Epithelial cell of proximal tubule (primary cell): ENCODE results near the gene ESF1. TPM values are rescaled to one million over a fixed set of nuclear protein-coding genes. Genes with fewer than 3 reads are reported as not detected.

ENCODE experiments used
- DNase-seq: peaks from one replicate; pipeline ENCODE4 v3.0.0-alpha.2; 2011; ENCODE audit warnings: low read depth
- H3K4me3 ChIP-seq: 2 replicates; pipeline ENCODE4 v1.5.1; 2011; ENCODE audit warnings: low read depth, mild to moderate bottlenecking, low read length
- total RNA-seq: library from RNA; depleted of rRNA; stranded (reverse); fragments of >200 nt; gene quantifications from 2 replicates; pipeline ENCODE4 v1.2.3, GENCODE V29; 2015
- TF ChIP-seq, protein P1 (sequence below): conservative IDR thresholded peaks from 2 replicates; pipeline ENCODE4 v1.5.1; 2012; ENCODE audit warnings: low read depth, mild to moderate bottlenecking, low read length

The ESF1 gene
- total RNA-seq, 1 donor from 2014 or later, result 13.4 TPM

GRCh38 chr20:13692802-13693736 is 91.7 kb downstream of the ESF1 start:
- no peak for DNase-seq
- no peak overlapping the region for H3K4me3 ChIP-seq
- TF ChIP-seq, protein P1, sequence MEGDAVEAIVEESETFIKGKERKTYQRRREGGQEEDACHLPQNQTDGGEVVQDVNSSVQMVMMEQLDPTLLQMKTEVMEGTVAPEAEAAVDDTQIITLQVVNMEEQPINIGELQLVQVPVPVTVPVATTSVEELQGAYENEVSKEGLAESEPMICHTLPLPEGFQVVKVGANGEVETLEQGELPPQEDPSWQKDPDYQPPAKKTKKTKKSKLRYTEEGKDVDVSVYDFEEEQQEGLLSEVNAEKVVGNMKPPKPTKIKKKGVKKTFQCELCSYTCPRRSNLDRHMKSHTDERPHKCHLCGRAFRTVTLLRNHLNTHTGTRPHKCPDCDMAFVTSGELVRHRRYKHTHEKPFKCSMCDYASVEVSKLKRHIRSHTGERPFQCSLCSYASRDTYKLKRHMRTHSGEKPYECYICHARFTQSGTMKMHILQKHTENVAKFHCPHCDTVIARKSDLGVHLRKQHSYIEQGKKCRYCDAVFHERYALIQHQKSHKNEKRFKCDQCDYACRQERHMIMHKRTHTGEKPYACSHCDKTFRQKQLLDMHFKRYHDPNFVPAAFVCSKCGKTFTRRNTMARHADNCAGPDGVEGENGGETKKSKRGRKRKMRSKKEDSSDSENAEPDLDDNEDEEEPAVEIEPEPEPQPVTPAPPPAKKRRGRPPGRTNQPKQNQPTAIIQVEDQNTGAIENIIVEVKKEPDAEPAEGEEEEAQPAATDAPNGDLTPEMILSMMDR, result no peak

DNA sequence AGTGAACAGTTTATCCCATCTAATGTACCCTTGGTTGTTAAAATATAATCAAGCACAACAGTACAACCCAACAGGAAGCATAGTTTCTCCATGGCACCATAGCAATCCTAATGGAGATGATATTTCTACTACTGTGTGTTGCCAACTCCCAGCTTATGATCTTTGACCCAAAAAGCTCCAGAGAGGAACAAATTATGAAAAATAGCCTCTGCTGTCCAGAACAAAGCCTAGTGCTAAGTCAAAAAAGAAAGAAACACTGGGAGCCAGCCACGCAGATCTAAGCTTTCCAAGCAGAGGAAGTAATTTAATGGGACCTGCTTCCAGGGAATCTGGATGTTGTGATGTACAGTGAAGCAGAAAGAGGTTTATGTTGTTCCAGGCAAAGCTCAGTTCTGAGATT is 93.8 kb downstream of the ESF1 start:
- TF ChIP-seq, protein P1, result no peak
- no peak for DNase-seq
- no peak overlapping the region for H3K4me3 ChIP-seq

- H3K4me3 ChIP-seq, result no peak overlapping the region
- TF ChIP-seq, protein P1, result no peak
Measured at GRCh38 chr20:13687815-13688214, 96.9 kb downstream of the ESF1 start.

DNA sequence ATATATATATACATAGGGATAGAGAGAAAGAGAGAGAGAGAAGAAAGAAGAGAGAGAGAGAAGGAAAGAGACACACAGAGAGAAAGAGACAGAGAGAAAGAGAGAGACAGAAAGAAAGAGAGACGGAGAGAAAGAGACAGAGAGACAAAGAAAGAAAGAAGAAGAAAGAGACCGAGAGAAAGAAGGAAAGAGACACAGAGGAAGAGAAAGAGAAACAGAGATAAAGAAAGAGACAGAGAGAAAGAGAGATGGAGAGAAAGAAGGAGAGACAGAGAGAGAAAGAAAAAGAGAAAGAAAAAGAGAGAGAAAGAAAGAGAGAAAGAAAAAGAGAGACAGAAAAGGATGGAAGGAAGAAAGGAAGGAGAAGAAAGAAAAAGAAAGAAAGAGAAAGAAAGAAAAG is 99.1 kb downstream of the ESF1 start:
- TF ChIP-seq, protein P1, result no peak
- no peak overlapping the region for H3K4me3 ChIP-seq
- DNase-seq, result no peak

More at GRCh38 chr20:13687815-13688214, 96.9 kb downstream of the ESF1 start:
- no peak for DNase-seq

- H3K4me3 ChIP-seq, result no peak overlapping the region
- TF ChIP-seq, protein P1, result no peak
- DNase-seq, result no peak
Measured at GRCh38 chr20:13684566-13685222, 100.0 kb downstream of the ESF1 start.

DNA sequence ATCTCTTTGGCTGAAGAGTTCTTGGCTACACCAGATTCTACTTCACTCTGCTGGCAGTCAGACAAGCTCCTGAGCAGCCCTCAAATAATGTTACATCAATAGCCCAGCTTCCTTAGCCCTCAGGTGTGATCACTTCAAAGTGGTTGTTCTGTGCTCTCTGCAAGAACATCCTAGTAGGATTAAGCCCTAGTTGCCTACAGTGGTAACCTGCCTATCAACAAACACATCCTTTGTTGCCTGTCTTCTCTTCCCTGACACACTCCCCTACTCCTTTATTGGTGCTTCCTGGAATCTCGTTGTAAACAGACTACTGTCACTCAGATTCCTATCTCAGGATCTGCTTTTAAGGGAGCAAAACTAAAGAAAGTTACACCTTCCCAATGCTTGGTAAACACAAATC is 100.9 kb downstream of the ESF1 start:
- no peak overlapping the region for H3K4me3 ChIP-seq
- no peak for DNase-seq
- TF ChIP-seq, protein P1, result no peak
